Measurements from ENCODE around the gene ACTN4.

DNA sequence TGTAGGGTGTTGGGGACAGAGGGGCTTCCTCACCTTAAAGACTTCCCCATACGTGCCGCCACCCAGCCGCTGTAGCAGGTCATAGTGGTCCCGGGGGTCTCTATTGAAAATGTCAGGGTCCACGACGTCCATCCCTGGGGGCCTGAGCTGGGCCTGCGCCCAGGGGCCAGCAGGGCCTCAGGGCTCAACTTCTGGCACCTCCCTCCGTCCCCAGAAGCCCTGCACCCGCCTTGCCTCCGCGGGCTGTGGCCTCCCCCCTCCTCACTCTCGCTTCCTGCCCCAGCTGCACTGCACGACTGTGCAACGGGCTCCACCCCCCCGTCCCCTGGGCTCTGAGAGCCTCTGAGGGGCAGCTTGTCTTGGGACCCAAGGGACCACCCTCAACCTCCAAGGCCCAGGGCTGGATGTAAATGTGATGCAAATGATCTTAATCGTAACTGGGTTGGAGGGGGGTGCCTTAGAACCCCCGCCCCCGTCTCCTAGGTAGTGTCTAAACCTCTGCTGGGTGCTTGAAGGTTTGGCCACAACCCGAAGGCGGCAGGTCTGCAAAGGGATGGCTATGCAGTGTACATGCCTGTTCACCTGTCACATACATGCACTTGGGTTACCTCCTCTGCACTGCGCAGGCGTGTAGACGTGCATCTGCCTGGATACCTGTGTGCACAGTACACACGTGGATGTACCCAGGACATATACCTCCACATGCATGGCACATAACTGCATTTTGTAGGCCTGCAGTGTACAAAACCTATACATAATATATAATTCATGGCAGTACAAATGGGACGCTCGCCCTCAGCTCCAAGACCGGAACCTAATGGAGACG is 29.5 kb upstream of the ACTN4 start, which contains the start of gene MAP4K1:
- TF ChIP-seq, protein P1, sequence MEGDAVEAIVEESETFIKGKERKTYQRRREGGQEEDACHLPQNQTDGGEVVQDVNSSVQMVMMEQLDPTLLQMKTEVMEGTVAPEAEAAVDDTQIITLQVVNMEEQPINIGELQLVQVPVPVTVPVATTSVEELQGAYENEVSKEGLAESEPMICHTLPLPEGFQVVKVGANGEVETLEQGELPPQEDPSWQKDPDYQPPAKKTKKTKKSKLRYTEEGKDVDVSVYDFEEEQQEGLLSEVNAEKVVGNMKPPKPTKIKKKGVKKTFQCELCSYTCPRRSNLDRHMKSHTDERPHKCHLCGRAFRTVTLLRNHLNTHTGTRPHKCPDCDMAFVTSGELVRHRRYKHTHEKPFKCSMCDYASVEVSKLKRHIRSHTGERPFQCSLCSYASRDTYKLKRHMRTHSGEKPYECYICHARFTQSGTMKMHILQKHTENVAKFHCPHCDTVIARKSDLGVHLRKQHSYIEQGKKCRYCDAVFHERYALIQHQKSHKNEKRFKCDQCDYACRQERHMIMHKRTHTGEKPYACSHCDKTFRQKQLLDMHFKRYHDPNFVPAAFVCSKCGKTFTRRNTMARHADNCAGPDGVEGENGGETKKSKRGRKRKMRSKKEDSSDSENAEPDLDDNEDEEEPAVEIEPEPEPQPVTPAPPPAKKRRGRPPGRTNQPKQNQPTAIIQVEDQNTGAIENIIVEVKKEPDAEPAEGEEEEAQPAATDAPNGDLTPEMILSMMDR (IDR thresholded peaks at IDR 0.05), result no peak
- no peak for TF ChIP-seq EZH2phosphoT487 (IDR thresholded peaks at IDR 0.05)

Measured in neural progenitor cell (in vitro differentiated cells).